Large intestine (tissue), 3 donors: ENCODE results near the gene CFC1. TPM values are rescaled to one million over a fixed set of nuclear protein-coding genes. Genes with fewer than 3 reads are reported as not detected.
"Not testable (repeated sequence)": the region's sequence is repeated elsewhere in the genome, so short reads cannot be mapped to it uniquely, and the experiment has no call there.

Source experiments
- DNase-seq, 2 donors: peaks; one replicate each; pipeline versions ENCODE4 v3.0.0 to v3.0.0-alpha.2; 2013
- H3K27ac ChIP-seq: one replicate; pipeline ENCODE4 v1.5.1; 2013; ENCODE audit warnings: low read length
- H3K27me3 ChIP-seq: 2 replicates; pipeline ENCODE4 v1.6.1; 2013; ENCODE audit warnings: low read length; ENCODE audit not compliant: control insufficient read depth, insufficient read depth
- H3K36me3 ChIP-seq: 2 replicates; pipeline ENCODE4 v1.6.1; 2013; ENCODE audit warnings: low read length; ENCODE audit not compliant: control insufficient read depth, insufficient read depth
- H3K4me1 ChIP-seq: one replicate; pipeline ENCODE4 v1.6.1; 2013; ENCODE audit warnings: low read length; ENCODE audit not compliant: control insufficient read depth, insufficient read depth
- H3K4me3 ChIP-seq: one replicate; pipeline ENCODE4 v1.5.1; 2013; ENCODE audit warnings: low read length
- H3K9me3 ChIP-seq: one replicate; pipeline ENCODE4 v1.6.1; 2013; ENCODE audit warnings: mild to moderate bottlenecking, low read depth, low read length, moderate library complexity; ENCODE audit not compliant: control insufficient read depth
- WGBS: methylation state at CpG from one replicate; pipeline ENCODE4 v1.1.5; 2013; ENCODE audit warnings: low lambda C conversion rate; ENCODE audit not compliant: insufficient coverage; 5-methylcytosine and 5-hydroxymethylcytosine counted together
- polyA plus RNA-seq: library from polyadenylated mRNA; unstranded; fragments of 120-200 nt; gene quantifications from one replicate; pipeline ENCODE4 v1.2.1, GENCODE V29; 2013

The CFC1 gene
- polyA plus RNA-seq, 1 donor = 3.7 TPM

- H3K4me1 ChIP-seq, H3K4me3 ChIP-seq, H3K27ac ChIP-seq, H3K9me3 ChIP-seq, H3K36me3 ChIP-seq, H3K27me3 ChIP-seq, DNase-seq: not testable (repeated sequence)
- WGBS = no CpG with 5 or more reads among the region's 9 CpGs
These were observed 551 bp upstream of the CFC1 start for GRCh38 chr2:130599926-130600325.

GRCh38 chr2:130598463-130598862, 912 bp downstream of the CFC1 start:
- no CpG with 5 or more reads among the region's 15 CpGs for WGBS
- not testable (repeated sequence) for H3K4me3 ChIP-seq, H3K4me1 ChIP-seq, DNase-seq, H3K27ac ChIP-seq, H3K9me3 ChIP-seq, H3K27me3 ChIP-seq, H3K36me3 ChIP-seq

GRCh38 chr2:130597994-130598393, 1.4 kb downstream of the CFC1 start:
- H3K27ac ChIP-seq, H3K4me3 ChIP-seq, H3K27me3 ChIP-seq, H3K36me3 ChIP-seq, H3K9me3 ChIP-seq, DNase-seq, H3K4me1 ChIP-seq: not testable (repeated sequence)
- WGBS = no CpG with 5 or more reads among the region's 22 CpGs

GRCh38 chr2:130596757-130597156, 2.6 kb downstream of the CFC1 start:
- not testable (repeated sequence) for H3K4me3 ChIP-seq
- no CpG with 5 or more reads among the region's 6 CpGs for WGBS

GRCh38 chr2:130594011-130594410, 5.4 kb downstream of the CFC1 start:
- H3K9me3 ChIP-seq, H3K4me3 ChIP-seq, DNase-seq, H3K4me1 ChIP-seq, H3K36me3 ChIP-seq, H3K27me3 ChIP-seq, H3K27ac ChIP-seq: not testable (repeated sequence)
- WGBS = no CpG with 5 or more reads among the region's 4 CpGs

More at GRCh38 chr2:130596757-130597156, 2.6 kb downstream of the CFC1 start:
- H3K4me1 ChIP-seq, H3K36me3 ChIP-seq, H3K27me3 ChIP-seq, DNase-seq, H3K27ac ChIP-seq, H3K9me3 ChIP-seq: not testable (repeated sequence)

- not testable (repeated sequence) for H3K4me1 ChIP-seq, H3K4me3 ChIP-seq, DNase-seq, H3K9me3 ChIP-seq, H3K36me3 ChIP-seq, H3K27me3 ChIP-seq, H3K27ac ChIP-seq
- WGBS = no CpG with 5 or more reads among the region's 40 CpGs
These were observed 6.5 kb downstream of the CFC1 start for GRCh38 chr2:130592791-130593414.

- H3K27me3 ChIP-seq, H3K4me1 ChIP-seq, H3K27ac ChIP-seq, H3K4me3 ChIP-seq, DNase-seq, H3K9me3 ChIP-seq, H3K36me3 ChIP-seq: not testable (repeated sequence)
- WGBS = no CpG with 5 or more reads among the region's 7 CpGs
These were observed 8.5 kb downstream of the CFC1 start for GRCh38 chr2:130590842-130591359.

GRCh38 chr2:130590170-130590841, 9.1 kb downstream of the CFC1 start:
- not testable (repeated sequence) for H3K36me3 ChIP-seq, H3K4me3 ChIP-seq, H3K4me1 ChIP-seq, DNase-seq, H3K9me3 ChIP-seq, H3K27me3 ChIP-seq, H3K27ac ChIP-seq
- WGBS = no CpG with 5 or more reads among the region's 8 CpGs

GRCh38 chr2:130588688-130589458, 10.5 kb downstream of the CFC1 start:
- not testable (repeated sequence) for H3K36me3 ChIP-seq, H3K27me3 ChIP-seq, H3K27ac ChIP-seq, H3K9me3 ChIP-seq, H3K4me1 ChIP-seq, DNase-seq, H3K4me3 ChIP-seq
- no CpG with 5 or more reads among the region's 11 CpGs for WGBS

- H3K4me1 ChIP-seq = not testable (repeated sequence)
These were observed 14.6 kb downstream of the CFC1 start for GRCh38 chr2:130584726-130585125.

More at GRCh38 chr2:130584726-130585125, 14.6 kb downstream of the CFC1 start:
- not testable (repeated sequence) for H3K27me3 ChIP-seq, DNase-seq, H3K36me3 ChIP-seq, H3K9me3 ChIP-seq, H3K27ac ChIP-seq, H3K4me3 ChIP-seq
- no CpG with 5 or more reads among the region's 4 CpGs for WGBS
